GOT3 (cell line): ENCODE measurements around the gene REST.

ENCODE experiments used
- DNase-seq: peaks from one replicate; lab custom pipeline; 2025; ENCODE audit warnings: mixed read lengths; lab: John Stamatoyannopoulos, UW

Gene REST

GRCh38 chr4:56976283-56976836 is 68.7 kb downstream of the REST start:
- no peak for DNase-seq

DNA sequence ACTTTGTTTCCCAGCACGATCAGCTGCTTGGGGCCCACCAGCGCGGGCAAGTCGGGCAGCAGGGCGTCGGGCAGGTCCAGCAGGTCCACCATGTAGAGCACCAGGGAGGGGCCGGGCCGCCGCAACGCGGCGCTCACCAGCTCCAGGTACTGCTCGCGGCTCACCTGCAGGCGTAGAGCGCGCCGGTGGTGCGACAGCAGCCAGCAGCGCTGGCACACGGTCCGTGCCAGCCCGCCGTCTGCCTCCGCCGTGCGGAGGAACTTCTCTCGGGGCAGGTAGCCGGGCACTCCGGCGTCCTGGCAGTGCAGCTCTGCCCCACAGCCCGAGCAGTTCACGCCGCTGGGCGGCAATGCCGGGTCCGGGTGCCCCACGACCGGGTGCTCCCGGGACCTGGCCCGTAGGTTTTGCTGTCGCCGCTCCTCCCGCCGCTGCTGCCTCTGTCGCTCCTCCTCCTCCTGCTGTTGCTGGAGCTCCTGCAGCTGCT is 69.2 kb downstream of the REST start:
- DNase-seq = no peak

DNA sequence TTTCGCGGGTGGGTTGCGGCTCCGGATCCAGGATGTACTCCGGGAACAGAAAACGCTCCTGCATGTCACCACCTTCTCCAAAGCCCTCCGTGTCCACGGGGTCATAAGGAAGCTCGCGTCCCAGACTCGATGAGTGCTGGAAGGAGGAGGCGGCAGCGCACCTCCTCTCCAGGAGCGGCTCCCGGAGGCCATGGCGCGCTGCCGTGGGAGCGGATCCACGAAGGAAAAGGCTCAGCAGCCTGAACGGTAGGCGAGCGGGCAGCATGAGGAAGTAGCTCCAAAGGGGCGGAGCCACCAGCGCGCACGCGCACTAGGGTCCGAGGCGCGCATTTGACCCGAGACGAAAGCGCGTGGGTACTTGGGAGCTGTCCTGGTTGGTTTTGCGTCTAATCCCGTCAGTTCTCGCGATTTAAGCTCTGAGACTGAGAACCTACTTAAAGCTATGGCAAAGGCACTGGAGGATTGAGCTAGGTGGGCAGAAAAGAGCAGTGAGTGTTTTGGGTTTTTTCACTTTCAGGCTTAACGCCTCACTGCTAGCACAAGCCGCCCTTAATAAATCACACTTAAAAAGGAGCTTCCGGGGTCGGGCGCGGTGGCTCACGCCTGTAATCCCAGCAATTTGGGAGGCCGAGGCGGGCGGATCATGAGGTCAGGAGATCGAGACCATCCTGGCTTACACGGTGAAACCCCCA is 69.8 kb downstream of the REST start, which contains the start of gene NOA1:
NOA1 (minus strand) TSS at position 286 of the 692 bp plus-strand sequence; CDS start at position 265, 21 bp downstream.
- peak; percentile 73 for DNase-seq

DNA sequence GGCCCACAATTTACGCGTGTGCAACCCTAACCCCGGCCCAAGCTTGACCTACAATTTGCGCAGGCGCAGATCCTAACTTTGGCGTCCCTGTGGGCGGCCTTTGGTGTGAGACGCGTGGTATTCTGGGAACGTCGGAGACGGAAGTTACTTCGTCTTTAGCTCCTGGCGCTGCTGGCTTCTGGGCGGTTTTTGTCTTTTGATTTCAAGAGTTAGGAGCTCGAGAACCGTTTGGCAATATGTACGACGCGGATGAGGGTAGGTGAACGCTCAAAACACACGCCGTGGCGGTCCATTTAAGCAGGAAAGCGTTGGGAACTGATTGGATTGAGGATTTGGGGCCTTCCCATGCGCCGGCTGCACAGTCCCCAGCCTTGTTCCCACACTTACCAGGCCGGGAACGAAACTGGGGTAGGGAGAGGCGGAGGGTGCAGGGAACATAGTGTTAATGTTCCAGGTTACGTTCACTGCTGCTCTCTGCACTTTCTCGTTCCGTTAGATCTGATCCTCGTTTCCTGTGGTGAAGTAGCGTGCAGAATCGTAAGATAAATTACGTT is 71.1 kb downstream of the REST start, which contains the start of gene POLR2B:
POLR2B (plus strand) TSS at position 147 of the 554 bp plus-strand sequence; CDS start at position 237, 90 bp downstream.
- peak; percentile 63 for DNase-seq

- DNase-seq = no peak
Measured at GRCh38 chr4:56979421-56980072, 71.8 kb downstream of the REST start.

DNA sequence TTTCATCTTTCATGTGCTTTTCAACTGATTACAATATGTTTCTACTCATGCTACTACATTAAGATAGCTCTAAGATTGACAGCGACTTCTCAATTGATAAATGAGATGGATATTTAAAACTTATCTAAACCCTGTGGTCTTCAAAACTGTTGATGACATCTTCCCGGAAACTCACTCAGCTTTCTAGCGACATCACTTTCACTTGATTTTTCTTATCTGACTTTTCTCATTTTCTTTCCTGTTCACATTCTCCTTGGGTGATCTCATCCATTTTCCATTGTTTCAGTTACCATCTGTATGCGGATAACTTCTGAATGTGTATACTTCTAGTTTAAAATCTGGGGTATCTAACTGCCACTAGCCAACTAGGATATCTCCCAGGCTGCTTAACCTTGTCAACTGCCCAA is 74.1 kb downstream of the REST start:
- DNase-seq = no peak

DNA sequence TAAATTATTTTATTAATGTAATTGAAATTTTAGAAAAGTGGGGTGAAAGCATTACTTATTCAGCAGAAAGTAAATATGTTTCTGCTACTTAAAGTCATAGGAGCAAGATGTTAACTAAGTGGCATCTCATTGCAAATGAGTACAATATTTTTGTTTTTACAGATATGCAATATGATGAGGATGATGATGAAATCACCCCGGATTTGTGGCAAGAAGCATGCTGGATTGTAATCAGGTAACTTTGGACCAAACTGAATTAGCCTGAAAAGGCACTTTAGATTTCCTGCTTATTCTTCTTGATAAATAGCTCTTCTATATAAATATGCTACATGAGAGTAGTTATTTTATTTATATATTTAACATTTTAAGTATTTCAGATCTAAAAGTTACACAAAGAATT is 78.5 kb downstream of the REST start:
- no peak for DNase-seq

- no peak for DNase-seq
Measured at GRCh38 chr4:56986952-56987351, 79.3 kb downstream of the REST start.

DNA sequence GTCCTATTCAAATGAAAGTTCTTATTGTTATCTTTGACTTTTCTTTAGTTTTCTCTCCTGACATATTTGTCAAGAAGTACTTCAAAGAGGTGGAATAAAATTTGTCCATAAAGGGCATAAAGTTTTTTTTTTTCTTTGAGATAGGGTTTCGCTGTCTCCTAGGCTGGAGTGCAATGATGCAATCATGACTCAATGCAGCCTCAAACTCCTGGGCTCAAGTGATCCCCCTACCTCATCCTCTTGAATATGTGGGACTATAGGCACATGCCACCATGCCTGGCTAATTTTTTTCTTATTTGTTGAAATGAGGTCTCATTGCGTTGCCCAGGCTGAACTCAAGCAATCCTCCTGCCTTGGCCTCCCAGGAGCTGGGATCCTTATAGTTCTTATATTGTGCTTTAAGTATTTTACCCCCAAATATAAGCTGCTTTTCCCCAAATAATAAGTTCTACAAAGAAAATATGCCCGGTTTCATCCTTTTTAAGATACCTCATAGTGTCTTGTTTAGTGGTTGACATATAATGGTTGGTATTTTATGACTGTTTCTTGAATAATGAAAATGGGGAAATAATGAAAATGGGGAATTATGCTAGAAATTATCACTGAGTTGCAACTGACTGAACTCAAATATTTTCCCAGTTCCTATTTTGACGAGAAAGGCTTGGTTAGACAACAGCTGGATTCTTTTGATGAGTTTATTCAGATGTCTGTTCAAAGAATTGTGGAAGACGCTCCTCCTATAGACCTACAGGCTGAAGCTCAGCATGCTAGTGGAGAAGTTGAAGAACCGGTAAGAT is 82.6 kb downstream of the REST start:
- DNase-seq = no peak

DNA sequence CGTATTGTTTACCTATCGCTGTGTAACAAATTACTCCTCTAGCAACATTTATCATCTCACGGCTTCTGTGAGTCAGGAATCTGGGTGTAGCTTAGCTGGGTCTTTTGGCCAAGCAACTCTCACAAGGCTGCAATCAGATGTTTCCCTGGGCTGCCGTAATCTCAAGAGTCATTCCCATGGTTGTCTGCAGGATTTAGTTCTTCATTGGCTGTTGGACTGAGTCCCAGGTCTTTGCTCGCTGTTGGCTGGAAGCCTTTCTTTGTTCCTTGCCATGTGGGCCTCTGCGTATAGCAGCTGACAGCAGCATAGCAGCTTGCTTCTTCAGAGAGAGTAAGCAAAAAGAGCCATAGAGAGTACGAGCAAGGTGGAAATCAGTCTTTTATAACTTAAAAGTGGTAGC is 87.8 kb downstream of the REST start:
- no peak for DNase-seq

GRCh38 chr4:56999751-57000150 is 92.1 kb downstream of the REST start:
- DNase-seq = no peak

DNA sequence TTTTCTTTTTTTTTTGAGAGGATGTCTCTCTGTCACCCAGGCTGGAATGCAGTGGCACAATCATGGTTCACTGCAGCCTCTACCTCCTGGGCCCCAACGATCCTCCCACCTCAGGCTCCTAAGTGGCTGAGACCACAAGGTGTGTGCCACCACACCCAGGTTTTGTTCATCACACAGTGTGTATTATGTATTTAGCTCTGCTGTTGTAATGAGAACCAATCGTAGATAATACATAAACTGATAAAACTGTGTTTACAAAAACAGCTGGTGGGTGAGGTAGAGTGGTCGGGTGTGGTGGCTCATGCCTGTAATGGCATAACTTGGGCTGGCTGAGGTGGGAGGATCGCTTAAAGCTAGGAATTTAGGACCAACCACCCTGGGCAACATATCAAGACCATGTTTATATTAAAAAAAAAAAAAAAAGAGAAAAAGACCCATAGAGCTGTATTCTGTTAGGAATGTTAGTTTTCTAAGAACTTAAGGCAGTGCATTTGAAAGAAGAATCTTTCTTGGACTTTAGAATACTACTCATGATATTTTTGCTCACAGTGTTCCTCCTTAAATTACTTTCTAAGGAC is 105.9 kb downstream of the REST start:
- no peak for DNase-seq
